SK-N-SH (cell line): ENCODE results near the gene TTF2. TPM values are rescaled to one million over a fixed set of nuclear protein-coding genes. Genes with fewer than 3 reads are reported as not detected.

ENCODE experiments used
- CTCF ChIA-PET: fragments of 300-600, 350-600 bp; formaldehyde crosslinking; extraction: SDS; loops from one replicate; lab custom pipeline; 2021; lab: Yijun Ruan, JAX
- POLR2A ChIA-PET: fragments of 350-600 bp; sonication (Branson Sonifier 250); formaldehyde crosslinking; extraction: SDS; loops from one replicate; lab custom pipeline; 2020; ENCODE audit warnings: antibody characterized with exemption, inconsistent platforms; lab: Yijun Ruan, JAX
- DNase-seq: peaks from one replicate; pipeline ENCODE4 v3.0.0; 2012
- H2AFZ ChIP-seq: fragments of 200-600 bp; sonication (generic); 2 replicates; pipeline ENCODE4 v1.8.1; 2016; ENCODE audit warnings: antibody characterized with exemption, mild to moderate bottlenecking, low read depth
- H3F3A ChIP-seq: fragments of 200-600 bp; sonication (generic); replicated peaks from 2 replicates; pipeline ENCODE3; 2016; ENCODE audit warnings: antibody characterized with exemption, mild to moderate bottlenecking; ENCODE audit not compliant: insufficient read depth
- H3K27ac ChIP-seq, 2 experiments: fragments of 200-500 bp in 1 of 2; fragments of 200-600 bp in 1 of 2; sonication (Bioruptor generic) in 1 of 2; sonication (generic), shearing (Covaris generic) in 1 of 2; 2 replicates each; pipeline versions ENCODE4 v1.5.1 to v1.6.1; 2014 to 2016; ENCODE audit warnings: low read depth in 2 of 2, inconsistent platforms in 1 of 2, low read length in 1 of 2, mild to moderate bottlenecking in 1 of 2, mixed read lengths in 1 of 2
- H3K27me3 ChIP-seq: fragments of 200-600 bp; sonication (generic), shearing (Covaris generic); 2 replicates; pipeline ENCODE4 v1.6.1; 2016; ENCODE audit warnings: mixed run types; ENCODE audit not compliant: insufficient read depth
- H3K36me3 ChIP-seq, 2 experiments: fragments of 200-500 bp in 1 of 2; fragments of 200-600 bp in 1 of 2; sonication (Bioruptor generic) in 1 of 2; sonication (generic) in 1 of 2; replicated peaks in 1 of 2; 2 replicates each; pipeline versions ENCODE3 to v1.5.1; 2014 to 2016; ENCODE audit warnings: low read length in 1 of 2, mild to moderate bottlenecking in 1 of 2; ENCODE audit not compliant: insufficient read depth in 2 of 2, control insufficient read depth in 1 of 2
- H3K4me1 ChIP-seq, 2 experiments: fragments of 200-500 bp in 1 of 2; fragments of 200-600 bp in 1 of 2; sonication (Bioruptor generic) in 1 of 2; sonication (generic), shearing (Covaris generic) in 1 of 2; 2 replicates each; pipeline versions ENCODE4 v1.5.1 to v1.6.1; 2014 to 2016; ENCODE audit warnings: low read depth in 1 of 2, low read length in 1 of 2, mixed run types in 1 of 2; ENCODE audit not compliant: insufficient read depth in 2 of 2, control insufficient read depth in 1 of 2
- H3K4me2 ChIP-seq: fragments of 200-600 bp; sonication (generic), shearing (Covaris generic); 2 replicates; pipeline ENCODE4 v1.6.1; 2017; ENCODE audit warnings: mixed run types
- H3K4me3 ChIP-seq, 2 experiments: fragments of 200-500 bp in 1 of 2; fragments of 200-600 bp in 1 of 2; sonication (Bioruptor generic) in 1 of 2; sonication (generic), shearing (Covaris generic) in 1 of 2; 2 replicates each; pipeline versions ENCODE4 v1.5.1 to v1.8.1; 2014 to 2016; ENCODE audit warnings: low read depth in 2 of 2, inconsistent platforms in 1 of 2, low read length in 1 of 2, mild to moderate bottlenecking in 1 of 2, mixed read lengths in 1 of 2, moderate library complexity in 1 of 2
- H3K79me2 ChIP-seq: fragments of 200-600 bp; sonication (generic); 2 replicates; pipeline ENCODE4 v1.8.1; 2017; ENCODE audit warnings: mild to moderate bottlenecking; ENCODE audit not compliant: insufficient read depth
- H3K9ac ChIP-seq: fragments of 200-600 bp; sonication (generic); 2 replicates; pipeline ENCODE4 v1.6.1; 2017; ENCODE audit warnings: mixed run types
- H3K9me2 ChIP-seq: fragments of 200-600 bp; sonication (generic); 2 replicates; pipeline ENCODE4 v1.6.1; 2017; ENCODE audit warnings: mixed run types
- H3K9me3 ChIP-seq: fragments of 200-600 bp; sonication (generic); 2 replicates; pipeline ENCODE4 v1.6.1; 2017; ENCODE audit warnings: mixed run types, mild to moderate bottlenecking, moderate library complexity
- H4K20me1 ChIP-seq: fragments of 200-600 bp; sonication (generic); 2 replicates; pipeline ENCODE4 v1.6.1; 2017; ENCODE audit warnings: mild to moderate bottlenecking, mixed run types; ENCODE audit not compliant: insufficient read depth
- ELF1 ChIP-seq: IDR thresholded peaks from 2 replicates; pipeline ENCODE4 v1.4.0; 2012
- EP300 ChIP-seq, 2 experiments: IDR thresholded peaks; 2 replicates each; pipeline versions ENCODE4 v1.4.0 to v1.6.1; 2012; ENCODE audit warnings: borderline replicate concordance in 1 of 2, low read depth in 1 of 2, low read length in 1 of 2
- EZH2phosphoT487 ChIP-seq: fragments of 200-600 bp; sonication (generic); IDR thresholded peaks from 2 replicates; pipeline ENCODE4 v1.6.1; 2017; ENCODE audit warnings: low read depth, mixed run types, mild to moderate bottlenecking, antibody characterized with exemption, moderate library complexity, borderline replicate concordance
- FOSL2 ChIP-seq: IDR thresholded peaks from 2 replicates; pipeline ENCODE4 v1.4.0; 2012; ENCODE audit warnings: low read depth, mild to moderate bottlenecking, moderate library complexity, borderline replicate concordance
- FOXJ3 ChIP-seq: sonication (generic); formaldehyde crosslinking; IDR thresholded peaks from 2 replicates; pipeline ENCODE4 v1.5.1; 2020; ENCODE audit warnings: mild to moderate bottlenecking, missing genetic modification reagents
- GABPA ChIP-seq: IDR thresholded peaks from 2 replicates; pipeline ENCODE4 v1.4.0; 2012; ENCODE audit warnings: low read depth, mild to moderate bottlenecking
- IRF3 ChIP-seq: fragments of 150-350 bp; IDR thresholded peaks from 2 replicates; pipeline ENCODE4 v1.6.1; 2016; ENCODE audit warnings: mild to moderate bottlenecking, low read depth, low read length
- JUND ChIP-seq: IDR thresholded peaks from 2 replicates; pipeline ENCODE4 v1.4.0; 2012
- MEF2A ChIP-seq: IDR thresholded peaks from 2 replicates; pipeline ENCODE4 v1.4.0; 2012; ENCODE audit warnings: low read depth, borderline replicate concordance
- MXI1 ChIP-seq: IDR thresholded peaks from 2 replicates; pipeline ENCODE4 v1.6.1; 2012; ENCODE audit warnings: mild to moderate bottlenecking, low read depth, low read length, improper control_type of control experiment
- NFIC ChIP-seq: IDR thresholded peaks from 2 replicates; pipeline ENCODE4 v1.4.0; 2012; ENCODE audit warnings: borderline replicate concordance
- NRF1 ChIP-seq: IDR thresholded peaks from 2 replicates; pipeline ENCODE4 v1.6.1; 2012; ENCODE audit warnings: low read depth, mild to moderate bottlenecking, low read length
- PBX3 ChIP-seq: IDR thresholded peaks from 2 replicates; pipeline ENCODE4; 2012
- RFX5 ChIP-seq: IDR thresholded peaks from 2 replicates; pipeline ENCODE4 v1.6.1; 2012; ENCODE audit warnings: mild to moderate bottlenecking, improper control_type of control experiment, low read length
- SIN3A ChIP-seq: IDR thresholded peaks from 2 replicates; pipeline ENCODE4 v1.6.1; 2012; ENCODE audit warnings: low read depth, mild to moderate bottlenecking, low read length, moderate library complexity, borderline replicate concordance
- SMC3 ChIP-seq: IDR thresholded peaks from 2 replicates; pipeline ENCODE4 v1.6.1; 2012; ENCODE audit warnings: low read depth, low read length, improper control_type of control experiment
- TAF1 ChIP-seq: IDR thresholded peaks from 2 replicates; pipeline ENCODE4 v1.6.1; 2012; ENCODE audit warnings: low read depth, mild to moderate bottlenecking, low read length, moderate library complexity, borderline replicate concordance
- TCF12 ChIP-seq: IDR thresholded peaks from 2 replicates; pipeline ENCODE4 v1.4.0; 2012
- TEAD4 ChIP-seq: IDR thresholded peaks from 2 replicates; pipeline ENCODE4 v1.4.0; 2012; ENCODE audit warnings: mild to moderate bottlenecking, borderline replicate concordance; ENCODE audit not compliant: insufficient read depth
- WGBS: methylation state at CpG from one replicate; pipeline ENCODE4 v1.1.6; 2017; ENCODE audit warnings: low lambda C conversion rate; 5-methylcytosine and 5-hydroxymethylcytosine counted together
- polyA plus RNA-seq, 3 experiments: library from polyadenylated mRNA; depleted of rRNA; stranded (reverse); fragments of >200 nt; gene quantifications; 2 replicates each; pipeline ENCODE4 v1.2.3, GENCODE V29; 2012
- TF ChIP-seq, protein P1 (sequence below): fragments of 200-600 bp; sonication (generic); IDR thresholded peaks from 2 replicates; pipeline ENCODE4 v1.6.1; 2017; ENCODE audit warnings: antibody characterized with exemption, mild to moderate bottlenecking, moderate library complexity
- TF ChIP-seq, protein P2 (sequence below): IDR thresholded peaks from 2 replicates; pipeline ENCODE4 v1.4.0; 2012; ENCODE audit warnings: low read depth, borderline replicate concordance

The TTF2 gene
- polyA plus RNA-seq, 1 of the 3 experiments (the other 2 are of a cell fraction): 10.8 TPM

GRCh38 chr1:117011334-117011733, 48.8 kb upstream of the TTF2 start:
- H3K36me3 ChIP-seq: no peaks in the 10 kb centered on the region
- no peak overlapping the region for H2AFZ ChIP-seq
- no peaks in the 10 kb centered on the region for H3K9me2 ChIP-seq
- H3K4me3 ChIP-seq: no peak overlapping the region
- ChIA-PET POLR2A (no interaction called here), CTCF (no interaction called here)
- WGBS: 67% methylated on average over 1 of the region's 3 CpGs
- no peak overlapping the region for H3K4me2 ChIP-seq
- no peaks in the 10 kb centered on the region for H3K79me2 ChIP-seq
- TF ChIP-seq FOSL2: no peak
- TF ChIP-seq, protein P1, sequence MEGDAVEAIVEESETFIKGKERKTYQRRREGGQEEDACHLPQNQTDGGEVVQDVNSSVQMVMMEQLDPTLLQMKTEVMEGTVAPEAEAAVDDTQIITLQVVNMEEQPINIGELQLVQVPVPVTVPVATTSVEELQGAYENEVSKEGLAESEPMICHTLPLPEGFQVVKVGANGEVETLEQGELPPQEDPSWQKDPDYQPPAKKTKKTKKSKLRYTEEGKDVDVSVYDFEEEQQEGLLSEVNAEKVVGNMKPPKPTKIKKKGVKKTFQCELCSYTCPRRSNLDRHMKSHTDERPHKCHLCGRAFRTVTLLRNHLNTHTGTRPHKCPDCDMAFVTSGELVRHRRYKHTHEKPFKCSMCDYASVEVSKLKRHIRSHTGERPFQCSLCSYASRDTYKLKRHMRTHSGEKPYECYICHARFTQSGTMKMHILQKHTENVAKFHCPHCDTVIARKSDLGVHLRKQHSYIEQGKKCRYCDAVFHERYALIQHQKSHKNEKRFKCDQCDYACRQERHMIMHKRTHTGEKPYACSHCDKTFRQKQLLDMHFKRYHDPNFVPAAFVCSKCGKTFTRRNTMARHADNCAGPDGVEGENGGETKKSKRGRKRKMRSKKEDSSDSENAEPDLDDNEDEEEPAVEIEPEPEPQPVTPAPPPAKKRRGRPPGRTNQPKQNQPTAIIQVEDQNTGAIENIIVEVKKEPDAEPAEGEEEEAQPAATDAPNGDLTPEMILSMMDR: no peak
- TF ChIP-seq MXI1: no peak
- no peak for TF ChIP-seq SMC3
- no peak for TF ChIP-seq NRF1
- no peak for TF ChIP-seq TAF1
- TF ChIP-seq TEAD4: no peak
- no peak for TF ChIP-seq EP300 (IDR thresholded peaks at IDR 0.05; ENCODE audit: borderline replicate concordance in 1 of 2, low read depth in 1 of 2, low read length in 1 of 2)
- no peak for TF ChIP-seq RFX5
- TF ChIP-seq SIN3A: no peak
- no peak for TF ChIP-seq GABPA
- no peak for TF ChIP-seq NFIC
- TF ChIP-seq ELF1: no peak
- H3F3A ChIP-seq: no peaks in the 10 kb centered on the region
- H3K4me1 ChIP-seq: peaks cover 0 to 4% of the 10 kb centered on the region in 2 experiments; a peak in 2 of 4 replicates
- no peak for DNase-seq
- no peak overlapping the region for H3K9ac ChIP-seq
- no peaks in the 10 kb centered on the region for H3K27me3 ChIP-seq
- no peaks in the 10 kb centered on the region for H3K9me3 ChIP-seq
- H3K27ac ChIP-seq: no peak overlapping the region
- no peaks in the 10 kb centered on the region for H4K20me1 ChIP-seq

- no peak for DNase-seq
- Histone ChIP-seq H3K4me3 (no peak overlapping the region), H3K9me3 (no peaks in the 10 kb centered on the region), H3K4me2 (no peak overlapping the region), H3K4me1 (peaks cover 0 to 7% of the 10 kb centered on the region in 2 experiments; a peak in 2 of 4 replicates), H3K9ac (no peak overlapping the region), H3K9me2 (no peaks in the 10 kb centered on the region), H3K27me3 (no peaks in the 10 kb centered on the region), H4K20me1 (no peaks in the 10 kb centered on the region), H3K27ac (no peak overlapping the region), H3K36me3 (no peaks in the 10 kb centered on the region), H3K79me2 (no peaks in the 10 kb centered on the region), H3F3A (no peaks in the 10 kb centered on the region), H2AFZ (no peak overlapping the region)
- ChIA-PET POLR2A (no interaction called here), CTCF (no interaction called here)
- TF ChIP-seq EZH2phosphoT487 (no peak), FOXJ3 (no peak), IRF3 (no peak), TAF1 (no peak), ELF1 (no peak), NFIC (no peak), GABPA (no peak), RFX5 (no peak), PBX3 (no peak), TCF12 (no peak), MEF2A (no peak), JUND (no peak), MXI1 (no peak)
- TF ChIP-seq, protein P2, sequence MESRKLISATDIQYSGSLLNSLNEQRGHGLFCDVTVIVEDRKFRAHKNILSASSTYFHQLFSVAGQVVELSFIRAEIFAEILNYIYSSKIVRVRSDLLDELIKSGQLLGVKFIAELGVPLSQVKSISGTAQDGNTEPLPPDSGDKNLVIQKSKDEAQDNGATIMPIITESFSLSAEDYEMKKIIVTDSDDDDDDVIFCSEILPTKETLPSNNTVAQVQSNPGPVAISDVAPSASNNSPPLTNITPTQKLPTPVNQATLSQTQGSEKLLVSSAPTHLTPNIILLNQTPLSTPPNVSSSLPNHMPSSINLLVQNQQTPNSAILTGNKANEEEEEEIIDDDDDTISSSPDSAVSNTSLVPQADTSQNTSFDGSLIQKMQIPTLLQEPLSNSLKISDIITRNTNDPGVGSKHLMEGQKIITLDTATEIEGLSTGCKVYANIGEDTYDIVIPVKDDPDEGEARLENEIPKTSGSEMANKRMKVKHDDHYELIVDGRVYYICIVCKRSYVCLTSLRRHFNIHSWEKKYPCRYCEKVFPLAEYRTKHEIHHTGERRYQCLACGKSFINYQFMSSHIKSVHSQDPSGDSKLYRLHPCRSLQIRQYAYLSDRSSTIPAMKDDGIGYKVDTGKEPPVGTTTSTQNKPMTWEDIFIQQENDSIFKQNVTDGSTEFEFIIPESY: no peak
- WGBS: 77% methylated on average over 4 of the region's 5 CpGs
These were observed 46.7 kb upstream of the TTF2 start for GRCh38 chr1:117013309-117013858.
